Glutamatergic neuron (in vitro differentiated cells): ENCODE results near the gene DSP. TPM values are rescaled to one million over a fixed set of nuclear protein-coding genes. Genes with fewer than 3 reads are reported as not detected.

Experiments used
- DNase-seq: peaks from one replicate; pipeline ENCODE4 v3.0.0; 2022
- H3K27ac Mint-ChIP-seq: one replicate; pipeline ENCODE4 v1.8.0; 2020; ENCODE audit warnings: mild to moderate bottlenecking, mixed read lengths, inconsistent platforms; ENCODE audit not compliant: unreplicated experiment
- H3K27me3 Mint-ChIP-seq: one replicate; pipeline ENCODE4 v1.8.0; 2020; ENCODE audit warnings: mild to moderate bottlenecking, moderate library complexity, mixed read lengths, inconsistent platforms; ENCODE audit not compliant: unreplicated experiment
- H3K36me3 Mint-ChIP-seq: one replicate; pipeline ENCODE4 v1.8.0; 2020; ENCODE audit warnings: mild to moderate bottlenecking, mixed read lengths, inconsistent platforms; ENCODE audit not compliant: unreplicated experiment
- H3K4me1 Mint-ChIP-seq: one replicate; pipeline ENCODE4 v1.8.0; 2020; ENCODE audit warnings: mild to moderate bottlenecking, low read depth, mixed read lengths, inconsistent platforms; ENCODE audit not compliant: unreplicated experiment
- H3K4me3 Mint-ChIP-seq: one replicate; pipeline ENCODE4 v1.8.0; 2020; ENCODE audit warnings: mild to moderate bottlenecking, mixed read lengths, inconsistent platforms; ENCODE audit not compliant: unreplicated experiment
- H3K9me3 Mint-ChIP-seq: one replicate; pipeline ENCODE4 v1.8.0; 2020; ENCODE audit warnings: mild to moderate bottlenecking, moderate library complexity, mixed read lengths, inconsistent platforms; ENCODE audit not compliant: unreplicated experiment
- total RNA-seq: library from RNA; stranded (reverse); fragmentation: NEBNext Ultra II Directional; extraction: Animal tissue kit (Norgen Biotek cat#: 25700); gene quantifications from one replicate; pipeline ENCODE4 v1.2.1, GENCODE V29; 2021; ENCODE audit not compliant: unreplicated experiment
- TF ChIP-seq, protein P1 (sequence below): fragments of 200-600 bp; sonication (generic); IDR thresholded peaks from one replicate; pipeline ENCODE4 v1.5.0; 2021; ENCODE audit not compliant: partially characterized antibody, unreplicated experiment

DSP gene
- total RNA-seq, 1 donor from 2014 or later, result 8.9 TPM

DNA sequence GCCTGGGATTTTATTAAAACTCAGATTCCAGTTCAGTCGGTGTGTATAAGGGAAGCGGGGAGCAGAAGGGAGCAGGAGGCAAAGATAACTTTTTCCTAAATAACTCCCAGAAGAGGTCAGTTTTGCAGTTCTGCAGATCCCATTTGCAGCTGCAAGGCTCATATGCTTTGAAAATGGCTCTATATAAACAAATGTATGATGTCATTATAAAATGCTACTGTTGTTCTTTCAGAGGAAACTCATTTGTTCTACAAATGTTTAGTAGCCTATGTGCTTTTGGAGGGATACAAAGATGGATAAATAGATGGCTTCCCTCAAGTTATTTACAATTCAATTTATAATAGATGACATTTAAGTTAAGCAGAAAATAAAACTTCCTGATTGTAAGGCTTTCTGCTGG, 29.2 kb upstream of the DSP start:
- Mint-ChIP-seq H3K9me3 (no peaks in the 10 kb centered on the region), H3K4me1 (no peaks in the 10 kb centered on the region), H3K27me3 (no peaks in the 10 kb centered on the region), H3K36me3 (no peaks in the 10 kb centered on the region), H3K4me3 (no peak overlapping the region), H3K27ac (no peak overlapping the region)
- no peak for DNase-seq
- TF ChIP-seq, protein P1, sequence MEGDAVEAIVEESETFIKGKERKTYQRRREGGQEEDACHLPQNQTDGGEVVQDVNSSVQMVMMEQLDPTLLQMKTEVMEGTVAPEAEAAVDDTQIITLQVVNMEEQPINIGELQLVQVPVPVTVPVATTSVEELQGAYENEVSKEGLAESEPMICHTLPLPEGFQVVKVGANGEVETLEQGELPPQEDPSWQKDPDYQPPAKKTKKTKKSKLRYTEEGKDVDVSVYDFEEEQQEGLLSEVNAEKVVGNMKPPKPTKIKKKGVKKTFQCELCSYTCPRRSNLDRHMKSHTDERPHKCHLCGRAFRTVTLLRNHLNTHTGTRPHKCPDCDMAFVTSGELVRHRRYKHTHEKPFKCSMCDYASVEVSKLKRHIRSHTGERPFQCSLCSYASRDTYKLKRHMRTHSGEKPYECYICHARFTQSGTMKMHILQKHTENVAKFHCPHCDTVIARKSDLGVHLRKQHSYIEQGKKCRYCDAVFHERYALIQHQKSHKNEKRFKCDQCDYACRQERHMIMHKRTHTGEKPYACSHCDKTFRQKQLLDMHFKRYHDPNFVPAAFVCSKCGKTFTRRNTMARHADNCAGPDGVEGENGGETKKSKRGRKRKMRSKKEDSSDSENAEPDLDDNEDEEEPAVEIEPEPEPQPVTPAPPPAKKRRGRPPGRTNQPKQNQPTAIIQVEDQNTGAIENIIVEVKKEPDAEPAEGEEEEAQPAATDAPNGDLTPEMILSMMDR, result no peak

DNA sequence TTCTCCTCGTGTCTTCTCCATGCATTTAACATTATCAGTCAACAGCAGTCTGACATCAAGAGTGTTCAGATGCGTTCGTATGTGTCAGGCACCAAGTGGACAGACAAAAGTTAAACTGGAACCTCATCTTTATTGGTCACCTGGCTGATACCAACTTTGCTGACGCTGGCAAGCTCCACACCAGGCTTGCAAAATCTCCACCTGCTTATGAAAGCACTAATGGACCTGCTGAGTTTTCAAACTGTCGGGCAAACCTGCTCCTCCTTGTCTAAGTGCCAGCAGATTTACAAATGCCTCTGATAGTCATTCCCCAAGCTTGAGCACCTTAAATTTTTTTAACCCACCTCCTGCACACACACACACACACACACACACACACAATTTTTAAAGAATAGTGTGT, 27.9 kb upstream of the DSP start:
- Mint-ChIP-seq H3K4me1 (peaks cover 1% of the 10 kb centered on the region), H3K4me3 (no peak overlapping the region), H3K27ac (no peak overlapping the region), H3K27me3 (no peaks in the 10 kb centered on the region), H3K9me3 (no peaks in the 10 kb centered on the region), H3K36me3 (no peaks in the 10 kb centered on the region)
- no peak for DNase-seq
- TF ChIP-seq, protein P1, result no peak

DNA sequence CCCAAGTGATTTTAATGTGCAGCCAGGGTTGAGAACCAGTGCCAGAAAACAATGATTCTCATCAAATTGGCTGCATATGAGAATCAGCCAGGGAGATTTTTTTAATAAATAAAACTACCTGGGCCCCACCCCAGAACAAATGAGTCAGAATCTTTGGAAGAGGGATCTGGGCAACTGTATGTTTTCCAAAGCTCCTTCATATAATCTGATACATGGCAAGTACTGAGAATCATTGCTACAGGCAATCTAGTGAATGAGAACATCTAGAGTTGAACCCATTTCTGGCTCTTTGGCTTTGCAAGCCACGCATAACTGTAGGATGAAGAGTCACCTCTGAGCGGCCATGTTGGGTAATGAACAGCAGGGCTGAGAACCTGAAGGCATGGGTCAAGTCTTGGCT, 26.1 kb upstream of the DSP start:
- H3K9me3 Mint-ChIP-seq, result peaks cover under 1% of the 10 kb centered on the region
- no peak for DNase-seq
- no peak overlapping the region for H3K4me3 Mint-ChIP-seq
- H3K36me3 Mint-ChIP-seq, result no peaks in the 10 kb centered on the region
- TF ChIP-seq, protein P1, result no peak
- H3K27me3 Mint-ChIP-seq, result no peaks in the 10 kb centered on the region
- no peak overlapping the region for H3K27ac Mint-ChIP-seq
- peaks cover 1% of the 10 kb centered on the region for H3K4me1 Mint-ChIP-seq

DNA sequence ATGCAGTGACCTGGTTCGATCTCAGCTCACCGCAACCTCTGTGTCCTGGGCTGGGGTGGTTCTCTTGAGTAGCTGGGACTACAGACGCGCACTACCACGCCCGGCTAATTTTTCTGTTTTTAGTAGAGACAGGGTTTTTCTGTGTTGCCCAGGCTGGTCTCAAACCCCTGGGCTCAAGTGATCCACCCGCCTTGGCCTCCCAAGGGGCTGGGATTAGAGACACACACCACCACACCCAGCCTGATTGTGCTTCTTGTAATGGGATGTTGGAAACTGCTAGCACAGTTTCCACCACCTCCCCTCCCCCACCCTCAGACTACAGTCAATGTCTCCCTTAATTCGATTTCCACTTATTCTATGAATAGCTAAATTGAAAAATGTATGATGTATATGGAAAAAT, 22.6 kb upstream of the DSP start:
- no peaks in the 10 kb centered on the region for H3K27me3 Mint-ChIP-seq
- TF ChIP-seq, protein P1, result no peak
- H3K4me3 Mint-ChIP-seq, result no peak overlapping the region
- peaks cover 2% of the 10 kb centered on the region for H3K9me3 Mint-ChIP-seq
- DNase-seq, result no peak
- no peaks in the 10 kb centered on the region for H3K36me3 Mint-ChIP-seq
- peaks cover 1% of the 10 kb centered on the region for H3K4me1 Mint-ChIP-seq
- no peak overlapping the region for H3K27ac Mint-ChIP-seq

DNA sequence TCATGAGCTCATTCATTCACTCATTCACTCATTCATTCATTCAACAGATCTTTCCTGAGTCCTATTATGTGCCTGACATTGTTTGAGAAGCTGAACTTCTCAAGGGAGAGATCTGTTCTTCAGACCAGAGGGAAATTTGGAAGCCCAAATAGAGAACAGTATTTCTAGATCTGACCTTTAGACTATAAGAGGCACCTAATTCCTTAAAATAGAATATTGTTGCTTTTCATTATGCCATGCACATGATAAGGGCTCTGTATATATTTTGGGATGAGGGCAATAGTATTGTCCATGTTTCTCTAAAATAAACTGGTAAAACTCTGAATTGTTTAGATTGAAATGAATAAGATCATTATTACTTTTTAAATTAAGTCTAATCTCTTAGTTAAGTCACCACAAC, 18.6 kb upstream of the DSP start:
- Mint-ChIP-seq H3K4me1 (peaks cover 1% of the 10 kb centered on the region), H3K27me3 (peaks cover 2% of the 10 kb centered on the region), H3K36me3 (no peaks in the 10 kb centered on the region), H3K9me3 (peaks cover 3% of the 10 kb centered on the region), H3K4me3 (no peak overlapping the region), H3K27ac (no peak overlapping the region)
- TF ChIP-seq, protein P1, result no peak
- no peak for DNase-seq
